Loucy (cell line): ENCODE data around the gene ULBP2.

Experiments
- H2AFZ ChIP-seq: fragments of 200-600 bp; sonication (generic); 2 replicates; pipeline ENCODE4 v1.6.0; 2016; ENCODE audit warnings: antibody characterized with exemption, mild to moderate bottlenecking, low read length, moderate library complexity
- H3F3A ChIP-seq: fragments of 200-600 bp; 2 replicates; pipeline ENCODE4 v1.6.0; 2016; ENCODE audit warnings: antibody characterized with exemption, low read depth, mild to moderate bottlenecking
- H3K27me3 ChIP-seq: fragments of 200-600 bp; sonication (generic); 2 replicates; pipeline ENCODE4 v1.6.1; 2014; ENCODE audit warnings: low read length, mild to moderate bottlenecking; ENCODE audit not compliant: insufficient read depth, poor library complexity, severe bottlenecking
- H3K36me3 ChIP-seq: fragments of 200-600 bp; sonication (generic); 2 replicates; pipeline ENCODE4 v1.6.1; 2016; ENCODE audit warnings: low read length; ENCODE audit not compliant: insufficient read depth
- H3K4me1 ChIP-seq: fragments of 200-600 bp; sonication (generic); 2 replicates; pipeline ENCODE4 v1.5.1; 2014; ENCODE audit warnings: low read length, mild to moderate bottlenecking; ENCODE audit not compliant: insufficient read depth, poor library complexity, severe bottlenecking
- H3K4me2 ChIP-seq: fragments of 200-600 bp; sonication (generic); 2 replicates; pipeline ENCODE4 v1.6.0; 2014; ENCODE audit warnings: antibody characterized with exemption, low read length, low read depth, mild to moderate bottlenecking; ENCODE audit not compliant: poor library complexity, severe bottlenecking
- H3K4me3 ChIP-seq: fragments of 200-600 bp; sonication (generic); 2 replicates; pipeline ENCODE4 v1.5.1; 2014; ENCODE audit warnings: low read length, mild to moderate bottlenecking, mixed read lengths; ENCODE audit not compliant: poor library complexity, severe bottlenecking
- H3K79me2 ChIP-seq: fragments of 200-600 bp; sonication (generic); 2 replicates; pipeline ENCODE4 v1.6.1; 2014; ENCODE audit warnings: low read length; ENCODE audit not compliant: insufficient read depth
- H3K9ac ChIP-seq: fragments of 200-600 bp; sonication (generic); 2 replicates; pipeline ENCODE4 v1.6.0; 2014; ENCODE audit warnings: mild to moderate bottlenecking, low read depth, low read length, moderate library complexity; ENCODE audit not compliant: poor library complexity, severe bottlenecking
- H3K9me2 ChIP-seq: fragments of 200-600 bp; sonication (generic); replicated peaks from 2 replicates; pipeline ENCODE4 v1.6.1; 2016; ENCODE audit warnings: low read depth, low read length, mixed read lengths
- H3K9me3 ChIP-seq: fragments of 200-600 bp; sonication (generic); 2 replicates; pipeline ENCODE4 v1.6.1; 2014; ENCODE audit warnings: mild to moderate bottlenecking, antibody characterized with exemption, low read length, low read depth; ENCODE audit not compliant: insufficient read depth
- H4K20me1 ChIP-seq: fragments of 200-600 bp; sonication (generic); 2 replicates; pipeline ENCODE4 v1.6.0; 2014; ENCODE audit warnings: antibody characterized with exemption, low read length, mild to moderate bottlenecking; ENCODE audit not compliant: insufficient read depth, poor library complexity, severe bottlenecking
- CTCF ChIP-seq: fragments of 200-600 bp; sonication (generic); conservative IDR thresholded peaks from 2 replicates; pipeline ENCODE4 v1.5.1; 2014; ENCODE audit warnings: mild to moderate bottlenecking, antibody characterized with exemption, low read length
- EZH2phosphoT487 ChIP-seq: fragments of 200-600 bp; IDR thresholded peaks from 2 replicates; pipeline ENCODE4 v1.6.1; 2018; ENCODE audit warnings: antibody characterized with exemption, mild to moderate bottlenecking, moderate library complexity, borderline replicate concordance

ULBP2 gene

GRCh38 chr6:149948011-149948410, 6.2 kb downstream of the ULBP2 start:
- H3K9me3 ChIP-seq, result no peaks in the 10 kb centered on the region
- H2AFZ ChIP-seq, result no peak overlapping the region
- H3K36me3 ChIP-seq, result no peaks in the 10 kb centered on the region
- no peak overlapping the region for H3K9ac ChIP-seq
- no peaks in the 10 kb centered on the region for H3F3A ChIP-seq
- peaks cover 4% of the 10 kb centered on the region; the same call in 1 of the 2 replicates for H3K79me2 ChIP-seq
- H3K4me2 ChIP-seq, result no peak overlapping the region
- H3K9me2 ChIP-seq, result no peaks in the 10 kb centered on the region
- TF ChIP-seq EZH2phosphoT487, result no peak
- H3K4me1 ChIP-seq, result peaks cover 3% of the 10 kb centered on the region
- H3K27me3 ChIP-seq, result no peaks in the 10 kb centered on the region
- no peak overlapping the region for H3K4me3 ChIP-seq
- no peaks in the 10 kb centered on the region for H4K20me1 ChIP-seq

GRCh38 chr6:149948616-149949015, 6.8 kb downstream of the ULBP2 start:
- H3K4me3 ChIP-seq, result no peak overlapping the region
- H3K9me2 ChIP-seq, result no peaks in the 10 kb centered on the region
- no peaks in the 10 kb centered on the region for H4K20me1 ChIP-seq
- no peaks in the 10 kb centered on the region for H3K9me3 ChIP-seq
- no peaks in the 10 kb centered on the region for H3K79me2 ChIP-seq
- H3K27me3 ChIP-seq, result no peaks in the 10 kb centered on the region
- H3K9ac ChIP-seq, result no peak overlapping the region
- H3F3A ChIP-seq, result no peaks in the 10 kb centered on the region
- peaks cover 3% of the 10 kb centered on the region for H3K4me1 ChIP-seq
- TF ChIP-seq EZH2phosphoT487, result no peak
- no peak for TF ChIP-seq CTCF
- H2AFZ ChIP-seq, result no peak overlapping the region
- no peak overlapping the region for H3K4me2 ChIP-seq
- H3K36me3 ChIP-seq, result no peaks in the 10 kb centered on the region

DNA sequence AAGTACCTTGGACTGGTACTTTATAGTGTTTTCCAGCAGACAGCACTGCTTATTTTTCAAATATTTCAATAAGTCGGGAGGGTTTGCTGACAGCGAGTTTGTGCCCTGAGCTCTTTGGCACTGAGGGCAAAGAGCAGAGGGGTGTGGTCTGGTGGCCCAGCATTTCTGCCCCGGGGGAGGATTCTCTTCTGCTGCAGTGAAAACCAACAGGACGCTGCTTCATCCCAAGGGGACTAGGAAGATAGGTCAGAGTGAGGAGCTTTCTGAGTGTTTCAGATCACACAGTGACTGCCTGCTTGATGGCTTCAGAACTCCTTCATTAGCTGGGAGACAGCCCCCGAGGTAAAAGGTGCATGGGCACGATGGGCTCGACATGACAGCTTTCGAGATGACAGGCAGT, 8.6 kb downstream of the ULBP2 start:
- Histone ChIP-seq H3K36me3 (no peaks in the 10 kb centered on the region), H3K9me3 (no peaks in the 10 kb centered on the region), H3K9ac (no peak overlapping the region), H2AFZ (no peak overlapping the region), H3K4me1 (peaks cover 3% of the 10 kb centered on the region), H3K9me2 (no peaks in the 10 kb centered on the region), H3K4me2 (no peak overlapping the region), H3K27me3 (no peaks in the 10 kb centered on the region), H3K79me2 (no peaks in the 10 kb centered on the region), H3F3A (no peaks in the 10 kb centered on the region), H4K20me1 (no peaks in the 10 kb centered on the region), H3K4me3 (no peak overlapping the region)
- no peak for TF ChIP-seq EZH2phosphoT487
- no peak for TF ChIP-seq CTCF

DNA sequence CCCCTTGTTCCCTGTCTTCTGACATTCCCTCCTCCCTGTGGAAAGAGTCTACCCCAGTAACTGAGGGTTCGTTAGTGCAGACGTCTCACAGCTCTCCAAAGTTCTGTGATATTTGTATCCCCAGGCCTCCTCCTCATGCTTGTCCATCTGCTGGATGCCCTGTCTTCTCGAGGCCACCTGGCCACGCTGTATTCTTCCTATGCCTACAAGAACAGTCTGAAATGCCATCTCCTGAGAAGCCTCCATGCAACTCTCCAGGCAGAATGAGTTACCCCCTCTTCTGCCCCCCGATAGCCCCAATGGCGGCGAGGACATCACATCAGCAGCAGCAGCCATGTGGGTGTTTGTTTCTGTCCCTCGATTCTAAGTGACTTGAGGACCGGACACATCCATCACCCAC, 9.3 kb downstream of the ULBP2 start:
- Histone ChIP-seq H4K20me1 (no peaks in the 10 kb centered on the region), H3K27me3 (no peaks in the 10 kb centered on the region), H3K79me2 (no peaks in the 10 kb centered on the region)

More for the DNA sequence above, 9.3 kb downstream of the ULBP2 start:
- Histone ChIP-seq H2AFZ (no peak overlapping the region), H3K4me1 (peaks cover 3% of the 10 kb centered on the region), H3K36me3 (no peaks in the 10 kb centered on the region), H3F3A (no peaks in the 10 kb centered on the region), H3K9me3 (no peaks in the 10 kb centered on the region), H3K9ac (no peak overlapping the region), H3K4me3 (no peak overlapping the region), H3K4me2 (no peak overlapping the region), H3K9me2 (no peaks in the 10 kb centered on the region)
- TF ChIP-seq EZH2phosphoT487, result no peak
- TF ChIP-seq CTCF, result no peak
